Measurements from ENCODE around the gene ESRRG. TPM values are rescaled to one million over a fixed set of nuclear protein-coding genes. Genes with fewer than 3 reads are reported as not detected.

ESRRG gene
- total RNA-seq, 1 donor from 2014 or later, result 32.3 TPM

GRCh38 chr1:216478238-216478637 is 245.0 kb downstream of the ESRRG start:
- DNase-seq (ENCODE audit: low spot score), result no peak
- intact Hi-C loops (cut with DNase I), result no loop called here

GRCh38 chr1:216476341-216476740 is 246.9 kb downstream of the ESRRG start:
- no peak for DNase-seq (ENCODE audit: low spot score)
- intact Hi-C loops (cut with DNase I), result no loop called here

GRCh38 chr1:216475659-216476276 is 247.5 kb downstream of the ESRRG start:
- no peak for DNase-seq (ENCODE audit: low spot score)
- intact Hi-C loops (cut with DNase I), result no loop called here

- DNase-seq (ENCODE audit: low spot score), result no peak
- intact Hi-C loops (cut with DNase I), result no loop called here
Observed at GRCh38 chr1:216466162-216466801, 256.9 kb downstream of the ESRRG start.

GRCh38 chr1:216464489-216464888 is 258.7 kb downstream of the ESRRG start:
- intact Hi-C loops (cut with DNase I), result no loop called here

GRCh38 chr1:216462066-216462775 is 261.0 kb downstream of the ESRRG start:
- no peak for DNase-seq (ENCODE audit: low spot score)
- intact Hi-C loops (cut with DNase I), result no loop called here

More at GRCh38 chr1:216464489-216464888, 258.7 kb downstream of the ESRRG start:
- DNase-seq (ENCODE audit: low spot score), result no peak

GRCh38 chr1:216461466-216461865 is 261.8 kb downstream of the ESRRG start:
- DNase-seq (ENCODE audit: low spot score), result no peak
- intact Hi-C loops (cut with DNase I), result no loop called here

- DNase-seq (ENCODE audit: low spot score), result no peak
- intact Hi-C loops (cut with DNase I), result loop anchor here (10.0 kb wide), 1 partner anchor 185 kb away; no protein-coding TSS in a partner anchor
Observed at GRCh38 chr1:216459651-216460207, 263.5 kb downstream of the ESRRG start.

GRCh38 chr1:216458812-216459211 is 264.4 kb downstream of the ESRRG start:
- intact Hi-C loops (cut with DNase I), result loop anchor here (10.0 kb wide), 1 partner anchor 186 kb away; no protein-coding TSS in a partner anchor
- no peak for DNase-seq (ENCODE audit: low spot score)

GRCh38 chr1:216457356-216457755 is 265.9 kb downstream of the ESRRG start:
- DNase-seq (ENCODE audit: low spot score), result no peak
- intact Hi-C loops (cut with DNase I), result loop anchor here (10.0 kb wide), 1 partner anchor 187 kb away; no protein-coding TSS in a partner anchor

- intact Hi-C loops (cut with DNase I), result loop anchor here (10.0 kb wide), 1 partner anchor 188 kb away; no protein-coding TSS in a partner anchor
- DNase-seq (ENCODE audit: low spot score), result no peak
Observed at GRCh38 chr1:216456682-216457081, 266.5 kb downstream of the ESRRG start.

GRCh38 chr1:216453777-216454176 is 269.5 kb downstream of the ESRRG start:
- no peak for DNase-seq (ENCODE audit: low spot score)
- intact Hi-C loops (cut with DNase I), result loop anchor here (10.0 kb wide), 1 partner anchor 191 kb away; no protein-coding TSS in a partner anchor
